Inflammatory macrophage treated with lipopolysaccharide for 4 hours (primary cell): ENCODE results near the gene PSME3IP1.
"Not testable (repeated sequence)": the region's sequence is repeated elsewhere in the genome, so short reads cannot be mapped to it uniquely, and the experiment has no call there.

Source experiments
- DNase-seq: peaks from one replicate; pipeline ENCODE4 v3.0.0-alpha.2; 2020

Gene PSME3IP1

GRCh38 chr16:57196286-57196685 lies 10.4 kb upstream of the PSME3IP1 start:
- DNase-seq = no peak

GRCh38 chr16:57194512-57194911 lies 8.7 kb upstream of the PSME3IP1 start:
- no peak for DNase-seq

GRCh38 chr16:57192720-57193486 lies 7.1 kb upstream of the PSME3IP1 start:
- peak; percentile 11 for DNase-seq

- no peak for DNase-seq
Observed at GRCh38 chr16:57192146-57192545, 6.3 kb upstream of the PSME3IP1 start.

GRCh38 chr16:57191056-57191571 lies 5.3 kb upstream of the PSME3IP1 start:
- DNase-seq = peak; percentile 3

- peak; percentile 2 for DNase-seq
Observed at GRCh38 chr16:57190136-57190535, 4.3 kb upstream of the PSME3IP1 start.

- not testable (repeated sequence) for DNase-seq
Observed at GRCh38 chr16:57189527-57189926, 3.7 kb upstream of the PSME3IP1 start.

- no peak for DNase-seq
Observed at GRCh38 chr16:57188711-57189002, 2.8 kb upstream of the PSME3IP1 start.

GRCh38 chr16:57187902-57188710 lies 2.3 kb upstream of the PSME3IP1 start:
- not testable (repeated sequence) for DNase-seq

GRCh38 chr16:57186872-57187854 lies 1.3 kb upstream of the PSME3IP1 start:
- peak; percentile 12 for DNase-seq

- peak; percentile 20 for DNase-seq
Observed at GRCh38 chr16:57185446-57185944, 344 bp downstream of the PSME3IP1 start.

- no peak for DNase-seq
Observed at GRCh38 chr16:57184887-57185445, 873 bp downstream of the PSME3IP1 start.

GRCh38 chr16:57184113-57184512 lies 1.7 kb downstream of the PSME3IP1 start:
- no peak for DNase-seq

GRCh38 chr16:57179215-57179828 lies 6.5 kb downstream of the PSME3IP1 start:
- DNase-seq = no peak

- no peak for DNase-seq
Observed at GRCh38 chr16:57178793-57179212, 7.0 kb downstream of the PSME3IP1 start.

GRCh38 chr16:57178196-57178595 lies 7.6 kb downstream of the PSME3IP1 start:
- no peak for DNase-seq

- no peak for DNase-seq
Observed at GRCh38 chr16:57175896-57176295, 9.9 kb downstream of the PSME3IP1 start.

- DNase-seq = no peak
Observed at GRCh38 chr16:57172721-57173290, 13.0 kb downstream of the PSME3IP1 start.

GRCh38 chr16:57169327-57169726 lies 16.5 kb downstream of the PSME3IP1 start:
- DNase-seq = no peak

- DNase-seq = peak; percentile 79
Observed at GRCh38 chr16:57167953-57168352, 17.9 kb downstream of the PSME3IP1 start.

- no peak for DNase-seq
Observed at GRCh38 chr16:57167538-57167937, 18.3 kb downstream of the PSME3IP1 start.
